ENCODE measurements around the gene PKM. TPM values are rescaled to one million over a fixed set of nuclear protein-coding genes. Genes with fewer than 3 reads are reported as not detected.

PKM gene
- total RNA-seq, 4 donors from 2014 or later = 343 to 646 (median 543) TPM

- H3K4me1 ChIP-seq = peaks cover 0 to 9% (median 0%) of the 10 kb centered on the region in 3 donors
- ATAC-seq = no peak
- no peak overlapping the region for H3K27ac ChIP-seq
- TF ChIP-seq CTCF (IDR thresholded peaks at IDR 0.05) (no peak), POLR2A (IDR thresholded peaks at IDR 0.05) (no peak), POLR2AphosphoS5 (IDR thresholded peaks at IDR 0.05) (no peak), EP300 (IDR thresholded peaks at IDR 0.05) (no peak)
- no peak overlapping the region for H3K4me3 ChIP-seq
- H3K27me3 ChIP-seq = no peaks in the 10 kb centered on the region
- H3K9me3 ChIP-seq = no peaks in the 10 kb centered on the region
- peaks cover 25 to 99% of the 10 kb centered on the region in 2 donors for H3K36me3 ChIP-seq
- 80 to 100% methylated on average over 3 of the region's 5 CpGs for WGBS, 2 donors (ENCODE audit: low coverage in 1 of 2)
Measured at GRCh38 chr15:72265031-72265430, 34.0 kb upstream of the PKM start.

GRCh38 chr15:72252663-72253299 lies 21.8 kb upstream of the PKM start:
- no peak overlapping the region for H3K27ac ChIP-seq
- H3K36me3 ChIP-seq = peaks cover 8 to 100% of the 10 kb centered on the region in 2 donors
- H3K4me3 ChIP-seq = no peak overlapping the region
- WGBS, 2 donors (ENCODE audit: low coverage in 1 of 2) = 91 to 93% methylated on average over 5 to 8 of the region's 10 CpGs
- H3K4me1 ChIP-seq = no peaks in the 10 kb centered on the region
- TF ChIP-seq CTCF (IDR thresholded peaks at IDR 0.05) = no peak
- TF ChIP-seq POLR2AphosphoS5 (IDR thresholded peaks at IDR 0.05) = no peak
- TF ChIP-seq EP300 (IDR thresholded peaks at IDR 0.05) = no peak
- TF ChIP-seq POLR2A (IDR thresholded peaks at IDR 0.05) = no peak
- no peaks in the 10 kb centered on the region for H3K9me3 ChIP-seq
- ATAC-seq = no peak
- no peaks in the 10 kb centered on the region for H3K27me3 ChIP-seq

- WGBS, 2 donors (ENCODE audit: low coverage in 1 of 2) = 75% methylated on average over 3 of the region's 3 CpGs; no CpG with 5 or more reads in 1 of the 2 donors
- Histone ChIP-seq H3K4me3 (no peak overlapping the region), H3K4me1 (no peaks in the 10 kb centered on the region), H3K27ac (no peak overlapping the region), H3K36me3 (peaks cover 2 to 100% of the 10 kb centered on the region in 2 donors), H3K9me3 (no peaks in the 10 kb centered on the region), H3K27me3 (no peaks in the 10 kb centered on the region)
- TF ChIP-seq POLR2A (IDR thresholded peaks at IDR 0.05) (no peak), CTCF (IDR thresholded peaks at IDR 0.05) (no peak), POLR2AphosphoS5 (IDR thresholded peaks at IDR 0.05) (no peak), EP300 (IDR thresholded peaks at IDR 0.05) (no peak)
- no peak for ATAC-seq
Measured at GRCh38 chr15:72249142-72249810, 18.3 kb upstream of the PKM start.

- H3K27ac ChIP-seq = no peak overlapping the region
- no peaks in the 10 kb centered on the region for H3K4me1 ChIP-seq
- no peaks in the 10 kb centered on the region for H3K9me3 ChIP-seq
- H3K27me3 ChIP-seq = no peaks in the 10 kb centered on the region
- 90 to 100% methylated on average over 1 of the region's 1 CpG for WGBS, 2 donors (ENCODE audit: low coverage in 1 of 2)
- no peak overlapping the region for H3K4me3 ChIP-seq
- peaks cover 2 to 100% of the 10 kb centered on the region in 2 donors for H3K36me3 ChIP-seq
- no peak for TF ChIP-seq EP300 (IDR thresholded peaks at IDR 0.05)
- no peak for ATAC-seq
Measured at GRCh38 chr15:72248514-72248913, 17.5 kb upstream of the PKM start.

- TF ChIP-seq POLR2A (IDR thresholded peaks at IDR 0.05) = no peak
- TF ChIP-seq POLR2AphosphoS5 (IDR thresholded peaks at IDR 0.05) = no peak
- TF ChIP-seq CTCF (IDR thresholded peaks at IDR 0.05) = no peak
- TF ChIP-seq EP300 (IDR thresholded peaks at IDR 0.05) = no peak
Measured at GRCh38 chr15:72242775-72243370, 11.9 kb upstream of the PKM start.

More at GRCh38 chr15:72242775-72243370, 11.9 kb upstream of the PKM start:
- H3K36me3 ChIP-seq = peaks cover 0 to 93% of the 10 kb centered on the region in 2 donors
- WGBS, 2 donors (ENCODE audit: low coverage in 1 of 2) = 30 to 40% methylated on average over 1 to 2 of the region's 2 CpGs
- no peaks in the 10 kb centered on the region for H3K27me3 ChIP-seq
- H3K9me3 ChIP-seq = no peaks in the 10 kb centered on the region
- no peak overlapping the region for H3K4me3 ChIP-seq
- H3K4me1 ChIP-seq = peaks cover 0 to 2% (median 0%) of the 10 kb centered on the region in 3 donors
- no peak overlapping the region for H3K27ac ChIP-seq
- ATAC-seq = no peak

Data from gastroesophageal sphincter (tissue), 4 donors.